Upper lobe of right lung (tissue), 1 donor: ENCODE data around the gene GNA15. TPM values are rescaled to one million over a fixed set of nuclear protein-coding genes. Genes with fewer than 3 reads are reported as not detected.
A peak's percentile ranks its signal among the peaks of the same experiment; 100 is the strongest.

Source experiments
- ATAC-seq: fragments of 200-7000 bp; cut with Tn5 transposase; one replicate; pipeline ENCODE4 v1.9.1; 2020; ENCODE audit warnings: mild to moderate bottlenecking, moderate library complexity
- DNase-seq: peaks from one replicate; pipeline ENCODE4 v3.0.0-alpha.2; 2020
- H3K27ac ChIP-seq: fragments of 200-600 bp; one replicate; pipeline ENCODE4 v1.8.0; 2022
- H3K27me3 ChIP-seq: fragments of 200-600 bp; one replicate; pipeline ENCODE4 v1.8.0; 2022; ENCODE audit warnings: mild to moderate bottlenecking
- H3K36me3 ChIP-seq: fragments of 200-600 bp; one replicate; pipeline ENCODE4 v1.8.0; 2022
- H3K4me1 ChIP-seq: fragments of 200-600 bp; one replicate; pipeline ENCODE4 v1.8.0; 2022
- H3K4me3 ChIP-seq: fragments of 200-600 bp; one replicate; pipeline ENCODE4 v1.8.0; 2022; ENCODE audit warnings: mild to moderate bottlenecking
- H3K9me3 ChIP-seq: fragments of 200-600 bp; one replicate; pipeline ENCODE4 v1.8.0; 2022
- CTCF ChIP-seq: fragments of 200-600 bp; IDR thresholded peaks from one replicate; pipeline ENCODE4 v1.8.0; 2022; ENCODE audit warnings: antibody characterized with exemption
- intact Hi-C: fragments of 100-400 bp; cut with DNase I; formaldehyde crosslinking; loops from one replicate; pipeline ENCODE4 v1.11.0; 2022
- total RNA-seq: library from RNA; stranded (reverse); fragmentation: NEBNext Ultra II Directional; extraction: Animal tissue kit (Norgen Biotek cat#: 25700); gene quantifications from one replicate; pipeline ENCODE4 v1.2.1, GENCODE V29; 2021
- donor health status: DM: no; HTN: yes; CAD: no; lungs with severe emphysema.

Gene GNA15
- total RNA-seq, 1 donor from 2014 or later, result 18.6 TPM

- ATAC-seq, result no peak
- no peaks in the 10 kb centered on the region for H3K9me3 ChIP-seq
- no peaks in the 10 kb centered on the region for H3K27me3 ChIP-seq
- H3K4me3 ChIP-seq, result no peak overlapping the region
- no peak overlapping the region for H3K27ac ChIP-seq
- peaks cover 18% of the 10 kb centered on the region for H3K4me1 ChIP-seq
- TF ChIP-seq CTCF, result no peak
- H3K36me3 ChIP-seq, result no peaks in the 10 kb centered on the region
- intact Hi-C loops, result no loop called here
- DNase-seq, result no peak
These were observed 30.0 kb upstream of the GNA15 start for GRCh38 chr19:3105641-3106508.

- no peaks in the 10 kb centered on the region for H3K9me3 ChIP-seq
- no peak overlapping the region for H3K4me3 ChIP-seq
- H3K36me3 ChIP-seq, result no peaks in the 10 kb centered on the region
- DNase-seq (no peak), ATAC-seq (no peak)
- no peaks in the 10 kb centered on the region for H3K27me3 ChIP-seq
- TF ChIP-seq CTCF, result no peak
- peaks cover 16% of the 10 kb centered on the region for H3K4me1 ChIP-seq
- H3K27ac ChIP-seq, result no peak overlapping the region
- intact Hi-C loops, result no loop called here
These were observed 29.2 kb upstream of the GNA15 start for GRCh38 chr19:3106509-3107141.

- intact Hi-C loops, result no loop called here
- H3K4me3 ChIP-seq, result no peak overlapping the region
- DNase-seq (no peak), ATAC-seq (no peak)
- no peaks in the 10 kb centered on the region for H3K9me3 ChIP-seq
- peak overlapping the region; percentile 58 for H3K27ac ChIP-seq
- H3K27me3 ChIP-seq, result no peaks in the 10 kb centered on the region
- no peaks in the 10 kb centered on the region for H3K36me3 ChIP-seq
- no peak for TF ChIP-seq CTCF
- peaks cover 16% of the 10 kb centered on the region for H3K4me1 ChIP-seq
These were observed 28.2 kb upstream of the GNA15 start for GRCh38 chr19:3107658-3108057.

GRCh38 chr19:3108775-3109174, 27.1 kb upstream of the GNA15 start:
- no peak overlapping the region for H3K4me3 ChIP-seq
- H3K9me3 ChIP-seq, result no peaks in the 10 kb centered on the region
- ATAC-seq, result peak; percentile 55
- no peak overlapping the region for H3K27ac ChIP-seq
- intact Hi-C loops, result no loop called here
- H3K27me3 ChIP-seq, result no peaks in the 10 kb centered on the region
- TF ChIP-seq CTCF, result peak; percentile 89
- H3K36me3 ChIP-seq, result no peaks in the 10 kb centered on the region
- peaks cover 13% of the 10 kb centered on the region for H3K4me1 ChIP-seq
- DNase-seq, result no peak

GRCh38 chr19:3109491-3109890, 26.3 kb upstream of the GNA15 start:
- ATAC-seq, result no peak
- DNase-seq, result no peak
- H3K36me3 ChIP-seq, result peaks cover 1% of the 10 kb centered on the region
- intact Hi-C loops, result no loop called here
- peaks cover 6% of the 10 kb centered on the region for H3K4me1 ChIP-seq
- no peaks in the 10 kb centered on the region for H3K27me3 ChIP-seq
- TF ChIP-seq CTCF, result no peak
- H3K4me3 ChIP-seq, result no peak overlapping the region
- no peak overlapping the region for H3K27ac ChIP-seq
- no peaks in the 10 kb centered on the region for H3K9me3 ChIP-seq
